T-helper 2 cell (primary cell): ENCODE data around the gene ZNF665.
"Not testable (repeated sequence)": the region's sequence is repeated elsewhere in the genome, so short reads cannot be mapped to it uniquely, and the experiment has no call there.

Experiments used
- DNase-seq, 5 experiments: peaks; one replicate each; pipeline versions ENCODE4 v3.0.0 to v3.0.0-alpha.2; 2012 to 2022

Gene ZNF665

DNA sequence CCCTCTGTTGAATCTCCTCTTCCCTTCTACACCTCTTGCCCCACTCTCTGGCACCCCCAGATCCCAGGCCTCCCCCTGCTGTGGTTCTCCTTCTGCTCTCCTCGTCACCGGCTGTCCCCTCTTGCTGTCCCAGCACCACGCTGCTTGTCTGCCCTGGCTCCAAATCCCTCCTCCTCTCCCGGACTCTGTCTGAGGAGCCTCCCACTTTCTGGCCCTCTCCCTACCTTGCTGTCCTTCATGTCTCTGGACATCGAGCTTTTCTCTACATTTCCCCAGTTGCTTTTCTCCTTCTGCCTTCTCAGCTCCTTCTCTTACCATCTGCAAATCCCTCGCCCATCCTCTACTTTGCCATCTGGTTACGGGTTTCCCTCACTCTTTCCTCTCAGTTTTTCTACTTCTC lies 35.5 kb downstream of the ZNF665 start:
- no peak for DNase-seq

DNA sequence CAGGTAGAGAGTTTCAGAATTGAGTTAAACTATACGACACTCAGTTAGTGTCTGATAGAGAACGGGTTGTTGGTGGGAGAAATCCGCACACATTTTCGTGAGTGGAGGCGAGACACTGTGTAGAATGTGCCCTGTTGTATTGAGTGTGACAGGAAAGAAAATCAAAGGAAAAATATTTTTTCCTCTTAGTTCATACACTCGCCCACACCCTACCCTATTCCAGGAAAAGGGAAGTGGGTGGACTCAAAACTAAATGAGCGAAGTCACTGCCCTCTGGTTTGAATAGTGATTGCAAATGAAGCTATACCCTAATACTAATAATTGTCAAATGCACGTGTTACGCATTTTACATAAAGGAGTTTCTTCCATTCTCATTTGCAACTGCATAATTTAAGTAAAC lies 36.3 kb downstream of the ZNF665 start:
- DNase-seq = no peak

DNA sequence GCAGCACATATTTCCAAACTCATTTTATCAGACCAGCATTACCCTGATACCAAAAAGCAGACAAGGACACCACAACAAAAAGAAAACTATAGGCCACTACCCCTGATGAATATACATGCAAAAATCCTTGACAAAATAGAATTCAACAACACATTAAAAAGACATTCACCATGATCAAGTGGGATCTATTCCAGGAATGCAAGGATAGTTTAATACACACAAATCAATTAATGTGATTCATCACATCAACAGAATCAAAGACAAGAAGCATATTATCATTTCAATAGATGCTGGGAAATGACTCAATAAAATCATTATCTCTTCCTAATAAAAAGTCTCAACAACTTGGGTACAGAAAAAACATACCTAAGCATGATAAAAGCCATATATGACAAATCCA lies 45.5 kb downstream of the ZNF665 start:
- no peak for DNase-seq

DNA sequence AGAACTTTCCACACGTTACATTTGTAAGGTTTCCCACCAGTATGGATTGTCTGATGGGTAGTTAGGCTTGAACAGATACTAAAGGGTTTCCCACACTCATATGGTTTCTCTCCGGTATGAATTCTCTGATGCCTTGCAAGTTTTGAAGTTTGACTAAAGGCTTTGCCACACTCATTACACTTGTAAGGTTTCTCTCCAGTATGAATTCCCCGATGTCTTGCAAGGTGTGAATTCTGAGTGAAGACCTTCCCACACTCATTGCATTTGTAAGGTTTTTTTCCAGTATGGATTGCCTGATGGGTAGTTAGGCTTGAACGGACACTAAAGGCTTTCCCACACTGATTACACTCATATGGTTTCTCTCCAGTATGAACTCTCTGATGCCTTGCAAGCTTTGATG lies 52.8 kb downstream of the ZNF665 start:
- no peak for DNase-seq

- no peak for DNase-seq
Measured at GRCh38 chr19:53136432-53136831, 56.7 kb downstream of the ZNF665 start.

DNA sequence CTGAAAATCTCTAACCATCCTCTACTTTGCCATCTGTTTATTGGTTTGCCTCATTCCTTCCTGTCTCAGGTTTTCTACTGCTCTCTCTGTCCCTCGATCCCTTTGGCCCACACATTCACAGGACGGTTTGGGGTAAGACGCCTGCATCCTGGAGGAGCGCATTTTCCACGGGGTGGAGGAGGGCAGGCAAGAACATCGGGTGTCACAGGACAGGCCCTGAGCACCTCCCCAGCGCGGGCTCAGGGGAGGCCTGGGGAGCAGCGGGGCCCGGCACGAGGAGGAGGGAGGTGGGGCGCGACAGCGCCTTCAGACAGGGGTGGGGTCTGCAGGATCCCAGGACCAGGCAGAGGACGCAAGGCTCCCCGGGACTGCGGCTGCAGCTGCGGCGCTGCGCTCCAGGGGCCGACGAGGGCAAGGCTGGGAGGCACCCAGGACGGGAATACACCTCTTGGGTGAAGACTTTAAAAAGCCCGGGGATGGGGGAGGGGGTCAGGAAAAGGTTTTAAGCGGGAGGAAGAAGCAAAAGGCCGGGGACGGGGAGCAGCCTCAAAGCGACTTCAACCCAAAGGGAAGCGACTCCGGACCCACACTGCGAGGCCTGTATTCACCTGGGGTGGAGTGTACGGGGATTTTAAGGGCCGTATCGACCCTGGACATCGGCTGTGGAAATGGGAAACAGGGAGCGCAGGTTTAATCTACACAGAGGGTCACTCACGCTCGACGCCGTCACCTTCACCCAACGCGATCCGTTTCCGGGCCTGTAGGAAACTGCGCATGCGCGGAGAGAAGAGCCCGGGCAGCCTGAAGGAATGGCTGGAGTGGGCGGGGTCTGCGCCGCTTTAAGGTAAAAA lies 60.8 kb downstream of the ZNF665 start, which contains the start of gene ZNF415:
TSS of gene ZNF415 (minus strand) at position 770 of the 851 bp plus-strand sequence. CDS start 10,234 bp downstream, outside the sequence.
- peak in 1 of 5 experiments; percentile 6 for DNase-seq

DNA sequence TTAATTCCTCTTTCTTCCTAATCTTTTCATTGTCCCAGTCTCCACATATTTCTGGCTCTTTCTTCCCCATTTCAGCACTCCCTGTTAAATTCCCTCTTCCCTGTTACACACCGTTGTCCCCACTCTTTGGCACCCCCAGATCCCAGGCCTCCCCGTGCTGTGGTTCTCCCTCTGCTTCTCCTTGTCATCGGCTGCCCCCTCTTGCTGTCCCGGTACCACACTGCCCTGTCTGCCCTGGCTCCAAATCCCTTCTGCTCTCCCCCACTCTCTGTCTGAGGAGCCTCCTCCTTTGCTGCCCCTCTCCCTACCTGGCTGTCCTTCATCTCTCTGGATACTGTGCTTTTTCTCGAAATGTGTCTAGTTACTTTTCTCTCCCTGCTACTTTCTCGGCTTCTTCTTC lies 61.4 kb downstream of the ZNF665 start:
- no peak for DNase-seq

DNA sequence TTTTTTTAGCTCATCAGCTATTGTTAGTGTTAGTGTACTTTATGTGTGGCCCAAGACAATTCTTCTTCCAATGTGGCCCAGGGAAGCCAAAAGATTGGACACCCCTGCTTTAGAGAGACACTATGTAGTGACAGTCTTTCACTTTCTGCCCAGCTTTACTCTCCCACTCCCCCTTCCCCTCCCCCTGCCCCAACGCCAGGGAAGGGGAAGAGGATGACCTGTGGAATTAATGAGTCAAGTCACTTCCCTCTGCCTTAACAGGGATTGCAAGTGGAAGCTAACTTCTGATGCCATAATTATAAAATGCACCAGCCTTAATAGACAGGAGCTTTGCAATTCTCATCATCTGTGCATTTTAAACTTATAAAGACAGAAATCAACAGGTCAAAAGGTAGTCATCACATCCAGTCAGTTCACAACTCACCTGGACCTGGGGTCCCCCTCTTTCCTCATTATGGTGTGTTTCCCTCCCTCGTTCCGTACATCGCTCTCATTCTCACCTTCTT lies 62.0 kb downstream of the ZNF665 start:
- no peak for DNase-seq

DNA sequence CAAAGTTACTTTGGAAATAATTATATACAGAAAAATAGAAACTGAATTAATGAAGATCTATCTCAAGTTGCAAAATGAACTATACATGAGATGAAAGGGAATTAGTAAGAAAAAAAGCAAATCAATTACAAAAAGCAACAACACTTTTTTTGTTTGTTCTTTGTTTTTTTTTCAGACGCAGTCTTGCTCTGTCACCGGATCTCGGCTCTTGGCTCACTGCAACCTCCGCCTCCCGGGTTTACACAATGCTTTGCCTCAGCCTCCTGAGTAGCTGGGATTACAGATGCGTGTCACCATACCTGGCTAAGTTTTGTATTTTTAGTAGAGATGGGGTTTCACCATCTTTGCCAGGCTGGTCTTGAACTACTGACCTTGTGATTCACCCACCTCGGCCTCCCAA lies 62.7 kb downstream of the ZNF665 start:
- no peak for DNase-seq

GRCh38 chr19:53126733-53127526 lies 66.2 kb downstream of the ZNF665 start:
- DNase-seq = not testable (repeated sequence)

DNA sequence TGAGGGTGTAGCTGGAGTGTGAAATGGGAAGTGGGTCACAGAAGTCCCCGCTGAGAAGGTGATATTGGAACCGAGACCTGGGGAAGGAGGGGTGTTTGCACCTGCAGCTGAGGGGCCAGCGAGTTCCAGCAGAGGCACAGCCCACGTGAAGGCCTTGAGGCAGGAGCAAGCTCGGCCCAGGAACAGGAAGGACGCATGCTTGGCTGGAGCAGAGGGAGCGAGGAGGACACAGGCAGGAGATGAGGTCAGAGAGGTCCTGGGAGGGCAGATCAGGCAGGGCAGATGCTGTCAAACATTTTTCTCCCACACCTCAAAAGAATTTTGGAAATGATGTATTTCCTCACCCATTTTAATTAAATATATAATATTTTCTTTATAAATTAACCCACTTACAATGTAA lies 69.8 kb downstream of the ZNF665 start:
- DNase-seq = no peak
